DOHH2 (cell line): ENCODE data around the gene IL17D.

Experiments used
- H3F3A ChIP-seq: fragments of 200-600 bp; sonication (generic), shearing (Covaris generic); 2 replicates; pipeline ENCODE4 v1.6.0; 2016; ENCODE audit warnings: antibody characterized with exemption, mild to moderate bottlenecking; ENCODE audit not compliant: control insufficient read depth, insufficient read depth
- H3K27ac ChIP-seq: fragments of 200-600 bp; sonication (generic); 2 replicates; pipeline ENCODE4 v1.5.1; 2014; ENCODE audit warnings: low read depth, mild to moderate bottlenecking, low read length, moderate library complexity
- H3K27me3 ChIP-seq: fragments of 200-600 bp; sonication (generic); 2 replicates; pipeline ENCODE4 v1.6.1; 2014; ENCODE audit warnings: mild to moderate bottlenecking, low read length, mixed read lengths; ENCODE audit not compliant: control insufficient read depth
- H3K36me3 ChIP-seq: fragments of 200-600 bp; sonication (generic); 2 replicates; pipeline ENCODE4 v1.6.1; 2014; ENCODE audit warnings: mild to moderate bottlenecking, low read length, moderate library complexity, mixed read lengths; ENCODE audit not compliant: control insufficient read depth
- H3K4me1 ChIP-seq: fragments of 200-600 bp; sonication (generic); 2 replicates; pipeline ENCODE4 v1.6.1; 2014; ENCODE audit warnings: mild to moderate bottlenecking, low read length, mixed read lengths; ENCODE audit not compliant: control insufficient read depth
- H3K4me2 ChIP-seq: fragments of 200-600 bp; sonication (generic); 2 replicates; pipeline ENCODE4 v1.6.0; 2014; ENCODE audit warnings: mild to moderate bottlenecking, low read length, moderate library complexity
- H3K4me3 ChIP-seq: fragments of 200-600 bp; sonication (generic); 2 replicates; pipeline ENCODE4 v1.5.1; 2014; ENCODE audit warnings: mild to moderate bottlenecking, low read length, mixed read lengths
- H3K79me2 ChIP-seq: fragments of 200-600 bp; sonication (generic); 2 replicates; pipeline ENCODE4 v1.6.1; 2014; ENCODE audit warnings: mild to moderate bottlenecking, low read length, mixed read lengths; ENCODE audit not compliant: control insufficient read depth
- H3K9me2 ChIP-seq: fragments of 200-600 bp; sonication (generic); replicated peaks from 2 replicates; pipeline ENCODE4 v1.6.1; 2014; ENCODE audit warnings: mild to moderate bottlenecking, low read length, mixed read lengths; ENCODE audit not compliant: control insufficient read depth
- H3K9me3 ChIP-seq: fragments of 200-600 bp; sonication (generic); 2 replicates; pipeline ENCODE4 v1.6.1; 2014; ENCODE audit warnings: antibody characterized with exemption, low read length, mixed read lengths; ENCODE audit not compliant: control insufficient read depth, insufficient read depth
- H4K20me1 ChIP-seq: fragments of 200-600 bp; sonication (generic); 2 replicates; pipeline ENCODE4 v1.6.0; 2014; ENCODE audit warnings: low read depth, mild to moderate bottlenecking, antibody characterized with exemption, low read length, moderate library complexity; ENCODE audit not compliant: control insufficient read depth, insufficient read depth
- EZH2phosphoT487 ChIP-seq: fragments of 200-600 bp; sonication (generic); IDR thresholded peaks from 2 replicates; pipeline ENCODE4 v1.6.1; 2017; ENCODE audit warnings: borderline replicate concordance, mild to moderate bottlenecking, antibody characterized with exemption, low read length, moderate library complexity, mixed read lengths
- TF ChIP-seq, protein P1 (sequence below): fragments of 200-600 bp; sonication (generic); IDR thresholded peaks from one replicate; pipeline ENCODE4 v1.5.1; 2014; ENCODE audit warnings: antibody characterized with exemption, mild to moderate bottlenecking, low read depth, low read length; ENCODE audit not compliant: poor library complexity, severe bottlenecking

The IL17D gene

GRCh38 chr13:20713751-20714150, 10.3 kb downstream of the IL17D start:
- Histone ChIP-seq H3K4me1 (no peaks in the 10 kb centered on the region), H3K79me2 (no peaks in the 10 kb centered on the region), H3F3A (no peaks in the 10 kb centered on the region), H3K36me3 (no peaks in the 10 kb centered on the region), H3K9me3 (no peaks in the 10 kb centered on the region), H3K27me3 (peaks cover 13% of the 10 kb centered on the region), H4K20me1 (no peaks in the 10 kb centered on the region), H3K27ac (no peak overlapping the region), H3K4me3 (no peak overlapping the region), H3K9me2 (no peaks in the 10 kb centered on the region), H3K4me2 (no peak overlapping the region)
- TF ChIP-seq EZH2phosphoT487, result no peak
- TF ChIP-seq, protein P1, sequence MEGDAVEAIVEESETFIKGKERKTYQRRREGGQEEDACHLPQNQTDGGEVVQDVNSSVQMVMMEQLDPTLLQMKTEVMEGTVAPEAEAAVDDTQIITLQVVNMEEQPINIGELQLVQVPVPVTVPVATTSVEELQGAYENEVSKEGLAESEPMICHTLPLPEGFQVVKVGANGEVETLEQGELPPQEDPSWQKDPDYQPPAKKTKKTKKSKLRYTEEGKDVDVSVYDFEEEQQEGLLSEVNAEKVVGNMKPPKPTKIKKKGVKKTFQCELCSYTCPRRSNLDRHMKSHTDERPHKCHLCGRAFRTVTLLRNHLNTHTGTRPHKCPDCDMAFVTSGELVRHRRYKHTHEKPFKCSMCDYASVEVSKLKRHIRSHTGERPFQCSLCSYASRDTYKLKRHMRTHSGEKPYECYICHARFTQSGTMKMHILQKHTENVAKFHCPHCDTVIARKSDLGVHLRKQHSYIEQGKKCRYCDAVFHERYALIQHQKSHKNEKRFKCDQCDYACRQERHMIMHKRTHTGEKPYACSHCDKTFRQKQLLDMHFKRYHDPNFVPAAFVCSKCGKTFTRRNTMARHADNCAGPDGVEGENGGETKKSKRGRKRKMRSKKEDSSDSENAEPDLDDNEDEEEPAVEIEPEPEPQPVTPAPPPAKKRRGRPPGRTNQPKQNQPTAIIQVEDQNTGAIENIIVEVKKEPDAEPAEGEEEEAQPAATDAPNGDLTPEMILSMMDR, result no peak

- Histone ChIP-seq H4K20me1 (no peaks in the 10 kb centered on the region), H3K9me3 (no peaks in the 10 kb centered on the region), H3K27ac (no peak overlapping the region), H3F3A (no peaks in the 10 kb centered on the region), H3K27me3 (peaks cover 13% of the 10 kb centered on the region), H3K4me1 (no peaks in the 10 kb centered on the region), H3K9me2 (no peaks in the 10 kb centered on the region), H3K36me3 (no peaks in the 10 kb centered on the region), H3K4me3 (no peak overlapping the region), H3K79me2 (no peaks in the 10 kb centered on the region), H3K4me2 (no peak overlapping the region)
- no peak for TF ChIP-seq EZH2phosphoT487
- TF ChIP-seq, protein P1, result no peak
Measured at GRCh38 chr13:20714161-20714560, 10.7 kb downstream of the IL17D start.

GRCh38 chr13:20714563-20715329, 11.2 kb downstream of the IL17D start:
- no peaks in the 10 kb centered on the region for H3K9me2 ChIP-seq
- no peaks in the 10 kb centered on the region for H4K20me1 ChIP-seq
- H3K9me3 ChIP-seq, result no peaks in the 10 kb centered on the region
- no peak overlapping the region for H3K27ac ChIP-seq
- TF ChIP-seq EZH2phosphoT487, result no peak
- TF ChIP-seq, protein P1, result no peak
- H3K27me3 ChIP-seq, result peaks cover 13% of the 10 kb centered on the region
- no peak overlapping the region for H3K4me3 ChIP-seq
- no peak overlapping the region for H3K4me2 ChIP-seq
- no peaks in the 10 kb centered on the region for H3F3A ChIP-seq
- H3K4me1 ChIP-seq, result no peaks in the 10 kb centered on the region
- no peaks in the 10 kb centered on the region for H3K36me3 ChIP-seq
- H3K79me2 ChIP-seq, result no peaks in the 10 kb centered on the region
